ENCODE results near the gene IGFBP4. TPM values are rescaled to one million over a fixed set of nuclear protein-coding genes. Genes with fewer than 3 reads are reported as not detected.
A peak's percentile ranks its signal among the peaks of the same experiment; 100 is the strongest.

The IGFBP4 gene
- polyA plus RNA-seq, 1 of the 3 experiments (the other 2 are of a cell fraction): 128 TPM

GRCh38 chr17:40461732-40462342, 18.6 kb downstream of the IGFBP4 start:
- no peaks in the 10 kb centered on the region for H4K20me1 ChIP-seq (ENCODE audit: insufficient read depth)
- H3K9me2 ChIP-seq: no peaks in the 10 kb centered on the region
- DNase-seq: peak; percentile 74
- H3K79me2 ChIP-seq (ENCODE audit: insufficient read depth): no peaks in the 10 kb centered on the region
- H3K9me3 ChIP-seq: no peaks in the 10 kb centered on the region
- peaks cover 2 to 5% of the 10 kb centered on the region in 2 experiments for H3K36me3 ChIP-seq (replicated peaks in 1 of 2; ENCODE audit: control insufficient read depth in 1 of 2, insufficient read depth in 2 of 2, low read length in 1 of 2)
- H3K27me3 ChIP-seq (ENCODE audit: insufficient read depth): no peaks in the 10 kb centered on the region
- H3K27ac ChIP-seq (ENCODE audit: low read depth in 2 of 2, low read length in 1 of 2): peak overlapping the region in 1 of 2 experiments; percentile 92; a peak in 2 of 4 replicates
- H3K9ac ChIP-seq: no peak overlapping the region
- H3F3A ChIP-seq (replicated peaks; ENCODE audit: insufficient read depth): peaks cover 4% of the 10 kb centered on the region
- ChIA-PET CTCF (interaction anchor here (1.1 to 16.9 kb wide), 11 partner anchors 9 to 103 kb away, joined by 3 to 265 read pairs (median 7); partner anchors contain the start of gene IGFBP4), POLR2A (interaction anchor here (0.6 to 2.8 kb wide), 4 partner anchors 10 to 87 kb away, joined by 3 to 15 read pairs (median 4); partner anchors contain the start of gene IGFBP4)
- no peak for TF ChIP-seq REST (IDR thresholded peaks at IDR 0.05; ENCODE audit: low read depth, low read length)
- no peak for TF ChIP-seq RAD21 (IDR thresholded peaks at IDR 0.05; ENCODE audit: low read length)
- TF ChIP-seq CHD2 (IDR thresholded peaks at IDR 0.05; ENCODE audit: low read length, partially characterized antibody): no peak
- no peak for TF ChIP-seq ZBTB33 (IDR thresholded peaks at IDR 0.05; ENCODE audit: borderline replicate concordance, low read depth)
- no peak for TF ChIP-seq ELF1 (IDR thresholded peaks at IDR 0.05)
- TF ChIP-seq GABPA (IDR thresholded peaks at IDR 0.05; ENCODE audit: low read depth): no peak
- TF ChIP-seq JUND (IDR thresholded peaks at IDR 0.05): no peak
- no peak for TF ChIP-seq YY1 (IDR thresholded peaks at IDR 0.05; ENCODE audit: low read depth)
- no peak for TF ChIP-seq MXI1 (IDR thresholded peaks at IDR 0.05; ENCODE audit: low read depth, low read length)
- no peak for TF ChIP-seq USF2 (IDR thresholded peaks at IDR 0.05; ENCODE audit: borderline replicate concordance, low read depth, low read length)
- TF ChIP-seq PBX3 (IDR thresholded peaks at IDR 0.05): 0 out of 2 replicates have a peak, but pooled peaks have one; percentile 17
- no peak for TF ChIP-seq FOXM1 (IDR thresholded peaks at IDR 0.05; ENCODE audit: low read depth)
- no peak for TF ChIP-seq FOXJ3 (CRISPR knock-in tag; IDR thresholded peaks at IDR 0.05)
- TF ChIP-seq TAF1 (IDR thresholded peaks at IDR 0.05; ENCODE audit: borderline replicate concordance, low read depth, low read length): no peak
- peak; percentile 48; the same call in 1 of the 2 replicates for TF ChIP-seq RCOR1 (IDR thresholded peaks at IDR 0.05; ENCODE audit: low read length)
- TF ChIP-seq IRF3 (IDR thresholded peaks at IDR 0.05; ENCODE audit: low read depth, low read length): no peak
- no peak for TF ChIP-seq TEAD4 (IDR thresholded peaks at IDR 0.05; ENCODE audit: borderline replicate concordance, insufficient read depth)
- TF ChIP-seq EP300 (IDR thresholded peaks at IDR 0.05; ENCODE audit: borderline replicate concordance in 1 of 2, low read depth in 1 of 2, low read length in 1 of 2): no peak; a peak in 1 of 4 replicates
- TF ChIP-seq RFX5 (IDR thresholded peaks at IDR 0.05; ENCODE audit: low read length): no peak
- peak; percentile 87 for TF ChIP-seq TCF12 (IDR thresholded peaks at IDR 0.05)
- TF ChIP-seq MEF2A (IDR thresholded peaks at IDR 0.05; ENCODE audit: borderline replicate concordance, low read depth): no peak
- TF ChIP-seq CTCF (IDR thresholded peaks at IDR 0.05): no peak
- no peak overlapping the region for H3K4me2 ChIP-seq
- H3K4me3 ChIP-seq (ENCODE audit: low read depth in 2 of 2, low read length in 1 of 2): no peak overlapping the region
- WGBS (ENCODE audit: low lambda C conversion rate): 68% methylated on average over 7 of the region's 12 CpGs
- no peak overlapping the region for H2AFZ ChIP-seq (ENCODE audit: low read depth)
- H3K4me1 ChIP-seq (ENCODE audit: control insufficient read depth in 1 of 2, insufficient read depth in 2 of 2, low read depth in 1 of 2, low read length in 1 of 2): peaks cover 30 to 66% of the 10 kb centered on the region in 2 experiments
